K562 (cell line): ENCODE results near the gene APOO. TPM values are rescaled to one million over a fixed set of nuclear protein-coding genes. Genes with fewer than 3 reads are reported as not detected.

ENCODE experiments used
- DPF2 ChIP-seq: fragments of 450-650 bp; IDR thresholded peaks from 2 replicates; pipeline ENCODE4 v1.6.1; 2016
- MAFK ChIP-seq: IDR thresholded peaks from 2 replicates; pipeline ENCODE4 v1.6.1; 2011; ENCODE audit warnings: low read length, improper control_type of control experiment
- RBBP5 ChIP-seq: fragments of 200-600 bp; sonication (generic); IDR thresholded peaks from 2 replicates; pipeline ENCODE4 v1.6.1; 2012; ENCODE audit warnings: borderline replicate concordance, mild to moderate bottlenecking, low read length, control low read depth, inconsistent platforms; ENCODE audit not compliant: insufficient read depth, poor library complexity, severe bottlenecking
- RBM17 ChIP-seq: fragments of 200-400 bp; formaldehyde crosslinking; IDR thresholded peaks from 2 replicates; pipeline ENCODE4 v1.6.1; 2017; ENCODE audit warnings: low read depth, mild to moderate bottlenecking, low read length, borderline replicate concordance
- SMAD3 ChIP-seq: fragments of 450-650 bp; formaldehyde crosslinking; conservative IDR thresholded peaks from 2 replicates; pipeline ENCODE4 v1.4.0; 2020; ENCODE audit warnings: mild to moderate bottlenecking
- SMARCA4 ChIP-seq: fragments of 450-650 bp; IDR thresholded peaks from 2 replicates; pipeline ENCODE4 v1.6.1; 2016
- SMARCC2 ChIP-seq: fragments of 450-650 bp; IDR thresholded peaks from 2 replicates; pipeline ENCODE4 v1.6.1; 2017; ENCODE audit warnings: antibody characterized with exemption, moderate library complexity, mild to moderate bottlenecking, low read depth
- U2AF2 ChIP-seq: fragments of 200-400 bp; formaldehyde crosslinking; optimal IDR thresholded peaks from 2 replicates; pipeline ENCODE3; 2017; ENCODE audit warnings: low read depth, mild to moderate bottlenecking, low read length
- ZNF764 ChIP-seq: fragments of 250-450 bp; sonication (Bioruptor Pico); IDR thresholded peaks from 2 replicates; pipeline ENCODE4 v1.4.0; 2020; ENCODE audit warnings: low read depth, mild to moderate bottlenecking, moderate library complexity
- polyA plus RNA-seq, 8 experiments: library from polyadenylated mRNA; depleted of rRNA in 4 of 8; stranded (reverse) in 5 of 8; unstranded in 3 of 8; fragments of >200 nt; fragmentation: Nextera tagmentation in 2 of 8; fragmentation: Illumina TruSeq in 1 of 8; extraction: Ambion mirVana in 2 of 8; extraction: Trizol in 1 of 8; gene quantifications; 2 replicates each; pipeline versions ENCODE4 v1.2.1 to v1.2.3, GENCODE V29; 2011 to 2014; ENCODE audit warnings: inconsistent platforms in 1 of 8, missing spikeins in 1 of 8
- total RNA-seq, 7 experiments: library from RNA; depleted of rRNA in 6 of 7; stranded (reverse); fragments of >200 nt in 6 of 7; fragmentation: Illumina TruSeq in 2 of 7; extraction: Trizol in 2 of 7; gene quantifications; 2 replicates each; pipeline versions ENCODE4 v1.2.1 to v1.2.3, GENCODE V29; 2011 to 2021; ENCODE audit warnings: low replicate concordance in 1 of 7
- TF ChIP-seq, protein P1 (sequence below), 2 experiments: fragments of 450-650 bp; IDR thresholded peaks; 2 replicates each; pipeline ENCODE4 v1.6.1; 2016; ENCODE audit warnings: mild to moderate bottlenecking in 2 of 2, borderline replicate concordance in 1 of 2, low read depth in 1 of 2, moderate library complexity in 1 of 2
- TF ChIP-seq, protein P2 (sequence below): fragments of 450-650 bp; IDR thresholded peaks from 2 replicates; pipeline ENCODE4 v1.6.1; 2017; ENCODE audit warnings: antibody characterized with exemption, mild to moderate bottlenecking
- TF ChIP-seq, protein P3 (sequence below): IDR thresholded peaks from 2 replicates; pipeline ENCODE4 v1.6.1; 2016; ENCODE audit warnings: missing genetic modification characterization, missing compliant biosample characterization
- TF ChIP-seq, protein P4 (sequence below): sonication (generic); formaldehyde crosslinking; IDR thresholded peaks from 2 replicates; pipeline ENCODE4 v1.9.0; 2022; ENCODE audit warnings: mild to moderate bottlenecking, missing genetic modification reagents

Gene APOO
- total and polyA plus RNA-seq, 9 of the 15 experiments (the other 6 are each of a cell fraction or from before 2014, with no cell fraction given) = 37.3 to 76.4 (median 60.8) TPM

DNA sequence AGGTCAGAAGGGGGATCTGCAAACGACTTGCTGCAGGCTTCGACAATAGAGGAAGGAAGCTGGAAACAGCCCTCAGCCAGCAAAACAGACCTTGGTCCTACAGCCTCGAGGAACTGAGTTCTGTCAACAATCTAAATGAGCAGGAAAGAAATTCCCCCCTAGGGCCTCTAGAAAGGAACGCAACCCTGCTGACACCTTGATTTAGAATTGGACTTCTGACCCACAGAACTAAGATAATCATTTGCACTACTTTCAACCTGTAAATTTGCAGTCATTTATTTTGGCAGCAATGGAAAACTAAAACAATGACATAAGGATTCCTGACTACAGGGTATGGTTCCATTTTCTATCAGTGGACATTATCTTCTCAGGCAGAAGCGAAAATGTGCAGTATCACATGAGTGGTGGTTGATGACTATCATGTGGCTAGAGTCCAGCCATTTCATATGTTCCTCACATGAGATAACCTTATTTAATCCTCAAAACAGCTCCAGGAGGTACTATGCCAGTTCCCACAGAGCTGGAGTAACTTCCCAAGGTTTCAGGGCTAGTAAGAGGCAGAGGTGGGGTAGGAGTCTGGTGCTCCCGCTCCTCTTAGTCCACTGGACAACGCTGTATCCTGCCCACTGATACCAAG lies 63.1 kb downstream of the APOO start (continued):
- TF ChIP-seq, protein P1, sequence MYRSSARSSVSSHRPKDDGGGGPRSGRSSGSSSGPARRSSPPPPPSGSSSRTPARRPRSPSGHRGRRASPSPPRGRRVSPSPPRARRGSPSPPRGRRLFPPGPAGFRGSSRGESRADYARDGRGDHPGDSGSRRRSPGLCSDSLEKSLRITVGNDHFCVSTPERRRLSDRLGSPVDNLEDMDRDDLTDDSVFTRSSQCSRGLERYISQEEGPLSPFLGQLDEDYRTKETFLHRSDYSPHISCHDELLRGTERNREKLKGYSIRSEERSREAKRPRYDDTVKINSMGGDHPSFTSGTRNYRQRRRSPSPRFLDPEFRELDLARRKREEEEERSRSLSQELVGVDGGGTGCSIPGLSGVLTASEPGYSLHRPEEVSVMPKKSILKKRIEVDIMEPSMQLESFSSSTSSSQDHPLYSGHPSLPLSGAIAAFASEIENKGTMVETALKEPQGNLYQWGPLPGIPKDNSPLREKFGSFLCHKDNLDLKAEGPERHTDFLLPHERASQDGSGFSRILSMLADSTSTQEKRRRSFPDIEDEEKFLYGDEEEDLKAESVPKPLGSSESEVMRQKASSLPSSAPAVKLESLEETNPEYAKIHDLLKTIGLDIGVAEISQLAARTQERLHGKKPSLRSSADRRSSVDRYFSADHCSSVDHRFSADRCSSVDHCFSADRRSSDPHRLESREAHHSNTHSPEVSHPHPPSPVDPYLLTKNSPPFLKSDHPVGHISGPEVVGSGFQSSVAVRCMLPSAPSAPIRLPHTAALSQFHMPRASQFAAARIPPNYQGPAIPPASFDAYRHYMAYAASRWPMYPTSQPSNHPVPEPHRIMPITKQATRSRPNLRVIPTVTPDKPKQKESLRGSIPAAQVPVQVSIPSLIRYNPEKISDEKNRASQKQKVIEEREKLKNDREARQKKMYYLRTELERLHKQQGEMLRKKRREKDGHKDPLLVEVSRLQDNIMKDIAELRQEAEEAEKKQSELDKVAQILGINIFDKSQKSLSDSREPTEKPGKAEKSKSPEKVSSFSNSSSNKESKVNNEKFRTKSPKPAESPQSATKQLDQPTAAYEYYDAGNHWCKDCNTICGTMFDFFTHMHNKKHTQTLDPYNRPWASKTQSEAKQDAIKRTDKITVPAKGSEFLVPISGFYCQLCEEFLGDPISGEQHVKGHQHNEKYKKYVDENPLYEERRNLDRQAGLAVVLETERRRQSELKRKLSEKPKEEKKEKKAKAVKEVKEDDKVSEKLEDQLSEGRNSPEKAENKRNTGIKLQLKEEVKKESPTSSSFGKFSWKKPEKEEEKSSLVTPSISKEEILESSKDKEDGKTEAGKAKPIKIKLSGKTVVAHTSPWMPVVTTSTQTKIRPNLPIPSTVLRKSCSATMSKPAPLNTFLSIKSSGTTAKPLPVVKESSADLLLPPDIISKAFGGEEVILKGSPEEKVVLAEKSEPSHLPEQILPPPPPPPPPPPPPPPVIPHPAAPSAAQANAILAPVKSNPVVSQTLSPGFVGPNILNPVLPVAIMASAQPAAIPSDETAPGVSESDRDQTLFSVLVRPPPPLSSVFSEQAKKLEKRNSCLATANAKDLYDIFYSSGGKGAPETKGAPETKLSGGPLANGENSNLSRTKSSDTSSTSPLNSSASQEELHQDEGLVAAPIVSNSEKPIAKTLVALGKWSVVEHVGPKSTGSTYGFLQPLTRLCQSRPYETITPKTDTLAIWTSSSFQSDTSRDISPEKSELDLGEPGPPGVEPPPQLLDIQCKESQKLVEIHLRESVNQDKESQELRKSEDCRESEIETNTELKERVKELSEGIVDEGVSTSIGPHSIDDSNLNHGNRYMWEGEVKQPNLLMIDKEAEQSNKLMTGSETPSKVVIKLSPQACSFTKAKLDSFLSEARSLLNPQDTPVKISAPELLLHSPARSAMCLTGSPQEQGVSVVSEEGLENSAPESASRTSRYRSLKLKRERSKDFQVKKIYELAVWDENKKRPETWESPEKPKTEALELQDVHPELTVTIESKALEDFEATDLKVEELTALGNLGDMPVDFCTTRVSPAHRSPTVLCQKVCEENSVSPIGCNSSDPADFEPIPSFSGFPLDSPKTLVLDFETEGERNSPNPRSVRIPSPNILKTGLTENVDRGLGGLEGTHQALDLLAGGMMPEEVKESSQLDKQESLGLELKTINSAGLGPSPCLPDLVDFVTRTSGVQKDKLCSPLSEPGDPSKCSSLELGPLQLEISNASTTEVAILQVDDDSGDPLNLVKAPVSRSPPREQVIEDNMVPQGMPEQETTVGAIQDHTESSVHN (IDR thresholded peaks at IDR 0.05; ENCODE audit: borderline replicate concordance in 1 of 2, low read depth in 1 of 2) = peak in 1 of 2 experiments; percentile 68; a peak in 1 of 4 replicates
- TF ChIP-seq ZNF764 = no peak
- TF ChIP-seq, protein P2, sequence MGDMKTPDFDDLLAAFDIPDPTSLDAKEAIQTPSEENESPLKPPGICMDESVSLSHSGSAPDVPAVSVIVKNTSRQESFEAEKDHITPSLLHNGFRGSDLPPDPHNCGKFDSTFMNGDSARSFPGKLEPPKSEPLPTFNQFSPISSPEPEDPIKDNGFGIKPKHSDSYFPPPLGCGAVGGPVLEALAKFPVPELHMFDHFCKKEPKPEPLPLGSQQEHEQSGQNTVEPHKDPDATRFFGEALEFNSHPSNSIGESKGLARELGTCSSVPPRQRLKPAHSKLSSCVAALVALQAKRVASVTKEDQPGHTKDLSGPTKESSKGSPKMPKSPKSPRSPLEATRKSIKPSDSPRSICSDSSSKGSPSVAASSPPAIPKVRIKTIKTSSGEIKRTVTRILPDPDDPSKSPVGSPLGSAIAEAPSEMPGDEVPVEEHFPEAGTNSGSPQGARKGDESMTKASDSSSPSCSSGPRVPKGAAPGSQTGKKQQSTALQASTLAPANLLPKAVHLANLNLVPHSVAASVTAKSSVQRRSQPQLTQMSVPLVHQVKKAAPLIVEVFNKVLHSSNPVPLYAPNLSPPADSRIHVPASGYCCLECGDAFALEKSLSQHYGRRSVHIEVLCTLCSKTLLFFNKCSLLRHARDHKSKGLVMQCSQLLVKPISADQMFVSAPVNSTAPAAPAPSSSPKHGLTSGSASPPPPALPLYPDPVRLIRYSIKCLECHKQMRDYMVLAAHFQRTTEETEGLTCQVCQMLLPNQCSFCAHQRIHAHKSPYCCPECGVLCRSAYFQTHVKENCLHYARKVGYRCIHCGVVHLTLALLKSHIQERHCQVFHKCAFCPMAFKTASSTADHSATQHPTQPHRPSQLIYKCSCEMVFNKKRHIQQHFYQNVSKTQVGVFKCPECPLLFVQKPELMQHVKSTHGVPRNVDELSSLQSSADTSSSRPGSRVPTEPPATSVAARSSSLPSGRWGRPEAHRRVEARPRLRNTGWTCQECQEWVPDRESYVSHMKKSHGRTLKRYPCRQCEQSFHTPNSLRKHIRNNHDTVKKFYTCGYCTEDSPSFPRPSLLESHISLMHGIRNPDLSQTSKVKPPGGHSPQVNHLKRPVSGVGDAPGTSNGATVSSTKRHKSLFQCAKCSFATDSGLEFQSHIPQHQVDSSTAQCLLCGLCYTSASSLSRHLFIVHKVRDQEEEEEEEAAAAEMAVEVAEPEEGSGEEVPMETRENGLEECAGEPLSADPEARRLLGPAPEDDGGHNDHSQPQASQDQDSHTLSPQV = peak; percentile 48; the same call in 1 of the 2 replicates
- peak; percentile 66; the same call in 1 of the 2 replicates for TF ChIP-seq SMARCC2
- 0 out of 2 replicates have a peak, but pooled peaks have one; percentile 41 for TF ChIP-seq SMAD3 (CRISPR knock-in tag)
- TF ChIP-seq RBBP5 = peak; percentile 24
- TF ChIP-seq, protein P3, sequence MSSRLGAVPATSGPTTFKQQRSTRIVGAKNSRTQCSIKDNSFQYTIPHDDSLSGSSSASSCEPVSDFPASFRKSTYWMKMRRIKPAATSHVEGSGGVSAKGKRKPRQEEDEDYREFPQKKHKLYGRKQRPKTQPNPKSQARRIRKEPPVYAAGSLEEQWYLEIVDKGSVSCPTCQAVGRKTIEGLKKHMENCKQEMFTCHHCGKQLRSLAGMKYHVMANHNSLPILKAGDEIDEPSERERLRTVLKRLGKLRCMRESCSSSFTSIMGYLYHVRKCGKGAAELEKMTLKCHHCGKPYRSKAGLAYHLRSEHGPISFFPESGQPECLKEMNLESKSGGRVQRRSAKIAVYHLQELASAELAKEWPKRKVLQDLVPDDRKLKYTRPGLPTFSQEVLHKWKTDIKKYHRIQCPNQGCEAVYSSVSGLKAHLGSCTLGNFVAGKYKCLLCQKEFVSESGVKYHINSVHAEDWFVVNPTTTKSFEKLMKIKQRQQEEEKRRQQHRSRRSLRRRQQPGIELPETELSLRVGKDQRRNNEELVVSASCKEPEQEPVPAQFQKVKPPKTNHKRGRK (tag) = no peak
- TF ChIP-seq MAFK = peak; percentile 11; the same call in 1 of the 2 replicates
- peak; percentile 89 for TF ChIP-seq DPF2
- TF ChIP-seq, protein P4, sequence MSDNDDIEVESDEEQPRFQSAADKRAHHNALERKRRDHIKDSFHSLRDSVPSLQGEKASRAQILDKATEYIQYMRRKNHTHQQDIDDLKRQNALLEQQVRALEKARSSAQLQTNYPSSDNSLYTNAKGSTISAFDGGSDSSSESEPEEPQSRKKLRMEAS (CRISPR knock-in tag) = no peak
- peak; percentile 78 for TF ChIP-seq SMARCA4
- TF ChIP-seq RBM17 = no peak
- no peak for TF ChIP-seq U2AF2
